DOHH2 (cell line): ENCODE results near the gene LRRC4C.

ENCODE experiments used
- CTCF ChIP-seq: fragments of 200-600 bp; sonication (generic); IDR thresholded peaks from one replicate; pipeline ENCODE4 v1.5.1; 2014; ENCODE audit warnings: antibody characterized with exemption, mild to moderate bottlenecking, low read depth, low read length; ENCODE audit not compliant: poor library complexity, severe bottlenecking
- EZH2phosphoT487 ChIP-seq: fragments of 200-600 bp; sonication (generic); IDR thresholded peaks from 2 replicates; pipeline ENCODE4 v1.6.1; 2017; ENCODE audit warnings: borderline replicate concordance, mild to moderate bottlenecking, antibody characterized with exemption, low read length, moderate library complexity, mixed read lengths

DNA sequence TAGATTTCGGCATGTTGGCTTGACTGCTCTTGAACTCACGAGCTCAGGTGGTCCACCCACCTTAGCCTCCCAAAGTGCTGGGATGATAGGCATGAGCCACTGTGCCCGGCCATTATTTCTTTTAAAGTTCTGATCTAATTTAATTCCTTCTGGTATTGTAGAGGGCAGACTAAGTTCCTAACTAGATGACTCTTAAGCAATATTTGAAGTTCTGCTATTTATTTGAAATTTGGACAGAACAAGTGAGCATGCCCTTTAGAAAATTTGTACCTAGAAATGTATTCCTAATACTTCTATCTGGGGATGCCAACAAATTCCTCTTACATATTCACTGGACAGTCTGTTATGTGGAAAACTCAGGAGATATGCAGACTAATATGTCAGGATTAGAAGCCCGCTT lies 746.4 kb downstream of the LRRC4C start:
- TF ChIP-seq CTCF (no peak), EZH2phosphoT487 (no peak)
